ENCODE measurements around the gene WDR70. TPM values are rescaled to one million over a fixed set of nuclear protein-coding genes. Genes with fewer than 3 reads are reported as not detected.
"Not testable (repeated sequence)": the region's sequence is repeated elsewhere in the genome, so short reads cannot be mapped to it uniquely, and the experiment has no call there.

WDR70 gene
- total RNA-seq, 2 donors from 2014 or later, result 25.9 to 27.0 TPM

- H3K4me3 ChIP-seq, result no peak overlapping the region
- intact Hi-C loops (cut with DNase I), result no loop called here
- no peaks in the 10 kb centered on the region for H3K27me3 ChIP-seq
- DNase-seq (no peak), ATAC-seq (no peak)
- no peak overlapping the region for H3K27ac ChIP-seq
- H3K4me1 ChIP-seq, result peaks cover 8% of the 10 kb centered on the region
- H3K36me3 ChIP-seq (replicated peaks in 1 of 2; ENCODE audit: insufficient read depth in 1 of 2, low read depth in 2 of 2), result no peaks in the 10 kb centered on the region
- TF ChIP-seq POLR2A (IDR thresholded peaks at IDR 0.05) (no peak), CTCF (IDR thresholded peaks at IDR 0.05) (no peak)
- no peaks in the 10 kb centered on the region for H3K9me3 ChIP-seq
Observed at GRCh38 chr5:37435261-37435660, 56.1 kb downstream of the WDR70 start.

- TF ChIP-seq POLR2A (IDR thresholded peaks at IDR 0.05) (no peak), CTCF (IDR thresholded peaks at IDR 0.05) (no peak)
- no peak overlapping the region for H3K4me3 ChIP-seq
- H3K4me1 ChIP-seq, result peaks cover 8% of the 10 kb centered on the region
- DNase-seq, result no peak
- H3K9me3 ChIP-seq, result no peaks in the 10 kb centered on the region
- H3K36me3 ChIP-seq (replicated peaks in 1 of 2; ENCODE audit: insufficient read depth in 1 of 2, low read depth in 2 of 2), result no peaks in the 10 kb centered on the region
- 86 to 87% methylated on average over 3 of the region's 3 CpGs for WGBS, 2 donors
- no peak overlapping the region for H3K27ac ChIP-seq
- no peaks in the 10 kb centered on the region for H3K27me3 ChIP-seq
- no peak for ATAC-seq
- intact Hi-C loops (cut with DNase I), result no loop called here
Observed at GRCh38 chr5:37436146-37436934, 57.2 kb downstream of the WDR70 start.

GRCh38 chr5:37437711-37438110, 58.6 kb downstream of the WDR70 start:
- Histone ChIP-seq H3K36me3 (replicated peaks in 1 of 2; ENCODE audit: insufficient read depth in 1 of 2, low read depth in 2 of 2) (no peaks in the 10 kb centered on the region), H3K27ac (no peak overlapping the region), H3K9me3 (no peaks in the 10 kb centered on the region), H3K27me3 (no peaks in the 10 kb centered on the region), H3K4me1 (peaks cover 8% of the 10 kb centered on the region), H3K4me3 (no peak overlapping the region)
- DNase-seq (no peak), ATAC-seq (no peak)
- WGBS, 2 donors, result 93 to 94% methylated on average over 2 of the region's 2 CpGs
- intact Hi-C loops (cut with DNase I), result no loop called here
- TF ChIP-seq POLR2A (IDR thresholded peaks at IDR 0.05) (no peak), CTCF (IDR thresholded peaks at IDR 0.05) (no peak)

- H3K9me3 ChIP-seq; H3K27me3 ChIP-seq; DNase-seq; ATAC-seq; intact Hi-C loops (cut with DNase I); H3K4me3 ChIP-seq; H3K4me1 ChIP-seq; H3K27ac ChIP-seq; H3K36me3 ChIP-seq (replicated peaks in 1 of 2; ENCODE audit: insufficient read depth in 1 of 2, low read depth in 2 of 2): not testable (repeated sequence)
- 77 to 89% methylated on average over 3 of the region's 3 CpGs for WGBS, 2 donors
Observed at GRCh38 chr5:37445783-37446182, 66.7 kb downstream of the WDR70 start.

- H3K4me3 ChIP-seq, result no peak overlapping the region
- ATAC-seq (no peak), DNase-seq (no peak)
- H3K36me3 ChIP-seq (replicated peaks in 1 of 2; ENCODE audit: insufficient read depth in 1 of 2, low read depth in 2 of 2), result no peaks in the 10 kb centered on the region
- no peak for TF ChIP-seq POLR2A (IDR thresholded peaks at IDR 0.05)
- no peak for TF ChIP-seq CTCF (IDR thresholded peaks at IDR 0.05)
- no peak overlapping the region for H3K27ac ChIP-seq
- H3K4me1 ChIP-seq, result no peaks in the 10 kb centered on the region
- H3K9me3 ChIP-seq, result no peaks in the 10 kb centered on the region
- intact Hi-C loops (cut with DNase I), result no loop called here
- no peaks in the 10 kb centered on the region for H3K27me3 ChIP-seq
- WGBS, 2 donors, result 92 to 99% methylated on average over 6 of the region's 6 CpGs
Observed at GRCh38 chr5:37448941-37449340, 69.8 kb downstream of the WDR70 start.

GRCh38 chr5:37451991-37452390, 72.9 kb downstream of the WDR70 start:
- H3K27ac ChIP-seq; intact Hi-C loops (cut with DNase I); DNase-seq; H3K4me1 ChIP-seq; ATAC-seq; H3K27me3 ChIP-seq; H3K4me3 ChIP-seq; H3K9me3 ChIP-seq; H3K36me3 ChIP-seq (replicated peaks in 1 of 2; ENCODE audit: insufficient read depth in 1 of 2, low read depth in 2 of 2): not testable (repeated sequence)
- 99 to 100% methylated on average over 3 of the region's 3 CpGs for WGBS, 2 donors

GRCh38 chr5:37453252-37453651, 74.1 kb downstream of the WDR70 start:
- H3K36me3 ChIP-seq (replicated peaks in 1 of 2; ENCODE audit: insufficient read depth in 1 of 2, low read depth in 2 of 2); ATAC-seq; H3K4me3 ChIP-seq; intact Hi-C loops (cut with DNase I); H3K27me3 ChIP-seq; H3K9me3 ChIP-seq; H3K27ac ChIP-seq; H3K4me1 ChIP-seq; DNase-seq: not testable (repeated sequence)
- 95 to 99% methylated on average over 7 of the region's 7 CpGs for WGBS, 2 donors

- DNase-seq, result not testable (repeated sequence)
Observed at GRCh38 chr5:37454402-37455055, 75.4 kb downstream of the WDR70 start.

More at GRCh38 chr5:37454402-37455055, 75.4 kb downstream of the WDR70 start:
- H3K27ac ChIP-seq; H3K4me1 ChIP-seq; intact Hi-C loops (cut with DNase I); H3K9me3 ChIP-seq; H3K4me3 ChIP-seq; H3K36me3 ChIP-seq (replicated peaks in 1 of 2; ENCODE audit: insufficient read depth in 1 of 2, low read depth in 2 of 2); ATAC-seq; H3K27me3 ChIP-seq: not testable (repeated sequence)
- WGBS, 2 donors, result 98 to 100% methylated on average over 1 of the region's 1 CpG
